ENCODE data around the gene CPB2. TPM values are rescaled to one million over a fixed set of nuclear protein-coding genes. Genes with fewer than 3 reads are reported as not detected.

CPB2 gene
- total and polyA plus RNA-seq, 8 donors: 0.17 to 18.4 (median 0.35) TPM

- Histone ChIP-seq H3K4me1 (no peaks in the 10 kb centered on the region), H3K9me3 (no peaks in the 10 kb centered on the region), H3K36me3 (peaks cover 0 to 57% of the 10 kb centered on the region in 2 donors), H3K4me3 (no peak overlapping the region), H3K27me3 (no peaks in the 10 kb centered on the region), H3K27ac (no peak overlapping the region)
- ATAC-seq (no peak), DNase-seq (peak in 1 of 4 donors; percentile 3)
- intact Hi-C loops (cut with DNase I): no loop called here
- TF ChIP-seq CTCF (IDR thresholded peaks at IDR 0.05): no peak
Observed at GRCh38 chr13:46010148-46010547, 94.7 kb downstream of the CPB2 start.

GRCh38 chr13:46008631-46009030 is 96.2 kb downstream of the CPB2 start:
- DNase-seq: no peak
- Histone ChIP-seq H3K27ac (no peak overlapping the region), H3K4me1 (no peaks in the 10 kb centered on the region), H3K4me3 (no peak overlapping the region), H3K36me3 (peaks cover 0 to 60% of the 10 kb centered on the region in 2 donors), H3K27me3 (no peaks in the 10 kb centered on the region), H3K9me3 (no peaks in the 10 kb centered on the region)
- TF ChIP-seq CTCF (IDR thresholded peaks at IDR 0.05): no peak
- intact Hi-C loops (cut with DNase I): no loop called here
- ATAC-seq: no peak

- Histone ChIP-seq H3K4me1 (no peaks in the 10 kb centered on the region), H3K36me3 (peaks cover 0 to 67% of the 10 kb centered on the region in 2 donors), H3K27ac (no peak overlapping the region), H3K4me3 (no peak overlapping the region), H3K9me3 (no peaks in the 10 kb centered on the region), H3K27me3 (no peaks in the 10 kb centered on the region)
- TF ChIP-seq CTCF (IDR thresholded peaks at IDR 0.05): no peak
- ATAC-seq (no peak), DNase-seq (no peak)
- intact Hi-C loops (cut with DNase I): no loop called here
Observed at GRCh38 chr13:46006688-46007452, 98.0 kb downstream of the CPB2 start.

- ATAC-seq (no peak), DNase-seq (no peak)
- Histone ChIP-seq H3K4me3 (no peak overlapping the region), H3K4me1 (no peaks in the 10 kb centered on the region), H3K27me3 (no peaks in the 10 kb centered on the region), H3K36me3 (peaks cover 3 to 69% of the 10 kb centered on the region in 2 donors), H3K9me3 (no peaks in the 10 kb centered on the region), H3K27ac (no peak overlapping the region)
- intact Hi-C loops (cut with DNase I): no loop called here
- no peak for TF ChIP-seq CTCF (IDR thresholded peaks at IDR 0.05)
Observed at GRCh38 chr13:46004491-46004890, 100.3 kb downstream of the CPB2 start.

Other genes starting within 250 kb of the CPB2 start
- gene ZC3H13, start 52.3 kb downstream of the CPB2 start, total RNA-seq: 10 to 100 TPM; 40.6 to 41.4 TPM
- gene ZC3H13, start 52.3 kb downstream of the CPB2 start, polyA plus RNA-seq (ENCODE audit: insufficient read length in 6 of 6): 10 to 100 TPM; 54.4 to 72.7 (median 64.9) TPM
- gene LCP1, start 77.1 kb upstream of the CPB2 start, total RNA-seq: 100 to 1,000 TPM; 119 to 401 TPM
- gene LCP1, start 77.1 kb upstream of the CPB2 start, polyA plus RNA-seq (ENCODE audit: insufficient read length in 6 of 6): 10 to 100 TPM; 13.5 to 22.6 (median 18.8) TPM
- gene LRRC63, start 106.9 kb upstream of the CPB2 start, total RNA-seq: under 1 TPM; 0.35 to 0.65 TPM
- under 1 TPM; 0.10 to 0.45 (median 0.34) TPM for gene LRRC63, start 106.9 kb upstream of the CPB2 start, polyA plus RNA-seq (ENCODE audit: insufficient read length in 6 of 6)

Measured in left lung (tissue), 10 donors.